B cell (primary cell): Measurements from ENCODE around the gene MAGEA11.
"Not testable (repeated sequence)": the region's sequence is repeated elsewhere in the genome, so short reads cannot be mapped to it uniquely, and the experiment has no call there.

ENCODE experiments used
- EZH2 ChIP-seq: IDR thresholded peaks from 2 replicates; pipeline ENCODE4 v1.6.1; 2012; ENCODE audit warnings: borderline replicate concordance, low read depth, mild to moderate bottlenecking, moderate library complexity, low read length; ENCODE audit not compliant: insufficient read depth, poor library complexity, severe bottlenecking
- TF ChIP-seq, protein P1 (sequence below): fragments of 200-600 bp; IDR thresholded peaks from one replicate; pipeline ENCODE4 v1.8.0; 2022; ENCODE audit warnings: antibody characterized with exemption, mild to moderate bottlenecking

- TF ChIP-seq, protein P1, sequence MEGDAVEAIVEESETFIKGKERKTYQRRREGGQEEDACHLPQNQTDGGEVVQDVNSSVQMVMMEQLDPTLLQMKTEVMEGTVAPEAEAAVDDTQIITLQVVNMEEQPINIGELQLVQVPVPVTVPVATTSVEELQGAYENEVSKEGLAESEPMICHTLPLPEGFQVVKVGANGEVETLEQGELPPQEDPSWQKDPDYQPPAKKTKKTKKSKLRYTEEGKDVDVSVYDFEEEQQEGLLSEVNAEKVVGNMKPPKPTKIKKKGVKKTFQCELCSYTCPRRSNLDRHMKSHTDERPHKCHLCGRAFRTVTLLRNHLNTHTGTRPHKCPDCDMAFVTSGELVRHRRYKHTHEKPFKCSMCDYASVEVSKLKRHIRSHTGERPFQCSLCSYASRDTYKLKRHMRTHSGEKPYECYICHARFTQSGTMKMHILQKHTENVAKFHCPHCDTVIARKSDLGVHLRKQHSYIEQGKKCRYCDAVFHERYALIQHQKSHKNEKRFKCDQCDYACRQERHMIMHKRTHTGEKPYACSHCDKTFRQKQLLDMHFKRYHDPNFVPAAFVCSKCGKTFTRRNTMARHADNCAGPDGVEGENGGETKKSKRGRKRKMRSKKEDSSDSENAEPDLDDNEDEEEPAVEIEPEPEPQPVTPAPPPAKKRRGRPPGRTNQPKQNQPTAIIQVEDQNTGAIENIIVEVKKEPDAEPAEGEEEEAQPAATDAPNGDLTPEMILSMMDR = not testable (repeated sequence)
- TF ChIP-seq EZH2 = not testable (repeated sequence)
Observed at GRCh38 chrX:149679164-149679678, 32.6 kb upstream of the MAGEA11 start.
